MCF 10A (cell line): ENCODE results near the gene ADM. TPM values are rescaled to one million over a fixed set of nuclear protein-coding genes. Genes with fewer than 3 reads are reported as not detected.
A peak's percentile ranks its signal among the peaks of the same experiment; 100 is the strongest.

ENCODE experiments used
- BruUV-seq: library from RNA; stranded (reverse); fragments of 400-500 nt; replicated peaks from 2 replicates; lab custom pipeline; 2021; lab: Mats Ljungman, UMichigan
- CTCF ChIA-PET: fragments of 300-600 bp; sonication (Branson Sonifier 250); formaldehyde crosslinking; extraction: SDS; loops from one replicate; lab custom pipeline; 2021; ENCODE audit warnings: antibody characterized with exemption, inconsistent platforms; lab: Yijun Ruan, JAX
- POLR2A ChIA-PET: fragments of 300-600, 350-650 bp; sonication (Branson Sonifier 250); formaldehyde crosslinking; extraction: SDS; loops from one replicate; lab custom pipeline; 2020; ENCODE audit warnings: antibody characterized with exemption, inconsistent platforms; lab: Yijun Ruan, JAX
- DNase-seq: peaks from one replicate; pipeline ENCODE4 v3.0.0-alpha.2; 2018; ENCODE audit not compliant: unreplicated experiment
- H3K27ac Mint-ChIP-seq: one replicate; pipeline ENCODE4 v1.8.0; 2022; ENCODE audit warnings: mild to moderate bottlenecking, low read depth, mixed read lengths; ENCODE audit not compliant: unreplicated experiment
- H3K27me3 Mint-ChIP-seq: one replicate; pipeline ENCODE4 v1.8.0; 2022; ENCODE audit warnings: mixed read lengths; ENCODE audit not compliant: insufficient read depth, unreplicated experiment
- H3K36me3 Mint-ChIP-seq: one replicate; pipeline ENCODE4 v1.8.0; 2022; ENCODE audit warnings: mild to moderate bottlenecking, moderate library complexity, mixed read lengths; ENCODE audit not compliant: insufficient read depth, unreplicated experiment
- H3K4me1 Mint-ChIP-seq: one replicate; pipeline ENCODE4 v1.8.0; 2022; ENCODE audit warnings: mixed read lengths; ENCODE audit not compliant: insufficient read depth, unreplicated experiment
- H3K4me3 Mint-ChIP-seq: one replicate; pipeline ENCODE4 v1.8.0; 2022; ENCODE audit warnings: mild to moderate bottlenecking, moderate library complexity, mixed read lengths; ENCODE audit not compliant: unreplicated experiment
- H3K9me3 Mint-ChIP-seq: one replicate; pipeline ENCODE4 v1.8.0; 2022; ENCODE audit warnings: mixed read lengths; ENCODE audit not compliant: unreplicated experiment
- intact Hi-C: fragments of 100-400 bp; cut with micrococcal nuclease; formaldehyde crosslinking; loops from 2 replicates; pipeline ENCODE4 v1.14.1; 2022
- total RNA-seq: library from RNA; stranded (reverse); gene quantifications from 2 replicates; pipeline ENCODE4 v1.2.3, GENCODE V29; 2022
- TF ChIP-seq, protein P1 (sequence below): fragments of 200-600 bp; IDR thresholded peaks from one replicate; pipeline ENCODE4 v1.8.0; 2022; ENCODE audit warnings: antibody characterized with exemption, mild to moderate bottlenecking; ENCODE audit not compliant: unreplicated experiment

The ADM gene
- total RNA-seq, 1 experiment from 2014 or later: 8.7 TPM

DNA sequence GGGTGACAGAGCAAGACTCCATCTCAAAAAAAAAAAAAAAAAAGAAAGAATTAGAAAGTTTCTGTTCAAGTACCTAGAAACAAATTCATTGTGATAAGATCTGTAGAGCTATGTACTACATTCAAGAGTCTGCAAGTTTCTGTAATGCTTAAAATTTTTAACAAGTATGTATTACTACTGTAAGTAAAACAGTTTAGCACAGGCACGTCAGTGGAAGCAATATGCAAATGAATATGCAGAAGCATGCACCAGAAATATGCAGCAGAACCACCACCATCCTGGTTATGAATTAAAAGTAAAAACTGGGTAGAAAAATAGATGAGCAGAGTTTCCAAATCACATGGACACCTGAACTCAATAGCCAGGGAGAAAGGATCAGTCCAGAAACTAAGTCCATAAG lies 30.1 kb upstream of the ADM start:
- ChIA-PET POLR2A (interaction anchor here (1.2 kb wide), 1 partner anchor 13 kb away, joined by 3 read pairs; no protein-coding TSS in a partner anchor), CTCF (interaction anchor here (0.6 kb wide), 1 partner anchor 35 kb away, joined by 3 read pairs; no protein-coding TSS in a partner anchor)
- Mint-ChIP-seq H3K9me3 (no peaks in the 10 kb centered on the region), H3K4me1 (peaks cover 16% of the 10 kb centered on the region), H3K27ac (no peak overlapping the region), H3K27me3 (no peaks in the 10 kb centered on the region), H3K4me3 (no peak overlapping the region), H3K36me3 (no peaks in the 10 kb centered on the region)
- no peak for DNase-seq
- BruUV-seq: no TSS peak
- intact Hi-C loops: no loop called here
- TF ChIP-seq, protein P1, sequence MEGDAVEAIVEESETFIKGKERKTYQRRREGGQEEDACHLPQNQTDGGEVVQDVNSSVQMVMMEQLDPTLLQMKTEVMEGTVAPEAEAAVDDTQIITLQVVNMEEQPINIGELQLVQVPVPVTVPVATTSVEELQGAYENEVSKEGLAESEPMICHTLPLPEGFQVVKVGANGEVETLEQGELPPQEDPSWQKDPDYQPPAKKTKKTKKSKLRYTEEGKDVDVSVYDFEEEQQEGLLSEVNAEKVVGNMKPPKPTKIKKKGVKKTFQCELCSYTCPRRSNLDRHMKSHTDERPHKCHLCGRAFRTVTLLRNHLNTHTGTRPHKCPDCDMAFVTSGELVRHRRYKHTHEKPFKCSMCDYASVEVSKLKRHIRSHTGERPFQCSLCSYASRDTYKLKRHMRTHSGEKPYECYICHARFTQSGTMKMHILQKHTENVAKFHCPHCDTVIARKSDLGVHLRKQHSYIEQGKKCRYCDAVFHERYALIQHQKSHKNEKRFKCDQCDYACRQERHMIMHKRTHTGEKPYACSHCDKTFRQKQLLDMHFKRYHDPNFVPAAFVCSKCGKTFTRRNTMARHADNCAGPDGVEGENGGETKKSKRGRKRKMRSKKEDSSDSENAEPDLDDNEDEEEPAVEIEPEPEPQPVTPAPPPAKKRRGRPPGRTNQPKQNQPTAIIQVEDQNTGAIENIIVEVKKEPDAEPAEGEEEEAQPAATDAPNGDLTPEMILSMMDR: no peak

DNA sequence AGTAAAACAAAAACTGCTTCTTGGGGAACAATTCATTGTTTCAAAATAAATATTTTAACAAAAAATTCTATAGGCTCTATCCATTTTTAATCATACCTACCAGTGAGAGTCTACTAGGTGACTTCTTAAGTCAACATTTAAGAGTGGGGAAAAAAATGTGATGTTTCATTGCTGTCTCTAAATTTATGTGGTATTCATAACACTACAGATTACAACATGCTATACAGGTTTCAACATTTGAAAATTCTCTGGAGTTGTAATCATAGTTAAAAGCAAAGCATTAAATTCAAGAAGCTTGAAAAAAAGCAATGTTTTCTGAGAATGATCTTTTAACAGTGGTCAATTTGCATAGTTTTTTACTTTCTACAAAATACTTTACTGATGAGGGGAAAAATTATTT lies 29.2 kb upstream of the ADM start:
- no TSS peak for BruUV-seq
- POLR2A ChIA-PET: interaction anchor here (0.6 kb wide), 1 partner anchor 222 kb away, joined by 3 read pairs; no protein-coding TSS in a partner anchor
- peak; percentile 20 for DNase-seq
- no peak overlapping the region for H3K4me3 Mint-ChIP-seq
- TF ChIP-seq, protein P1: no peak
- H3K4me1 Mint-ChIP-seq: peaks cover 16% of the 10 kb centered on the region
- H3K9me3 Mint-ChIP-seq: no peaks in the 10 kb centered on the region
- H3K27me3 Mint-ChIP-seq: no peaks in the 10 kb centered on the region
- H3K36me3 Mint-ChIP-seq: no peaks in the 10 kb centered on the region
- CTCF ChIA-PET: no interaction called here
- no peak overlapping the region for H3K27ac Mint-ChIP-seq
- intact Hi-C loops: no loop called here

DNA sequence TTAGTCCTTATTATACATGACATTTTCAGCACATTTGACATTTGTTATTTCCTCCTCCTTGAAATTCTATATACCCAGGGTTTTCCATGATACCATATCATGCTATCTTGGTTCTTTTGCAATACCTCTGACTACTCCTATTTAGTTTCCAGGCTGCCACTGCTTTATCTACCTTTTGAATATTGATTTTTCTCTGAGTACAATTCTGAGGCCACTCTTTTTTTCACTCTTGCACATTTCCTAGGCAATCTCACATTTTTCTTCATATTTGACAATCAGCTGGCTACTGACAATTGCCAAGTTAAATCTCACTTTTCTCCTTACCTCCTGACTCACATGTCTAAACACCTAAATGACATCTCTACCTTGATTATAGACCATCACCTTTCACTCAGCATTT lies 22.8 kb upstream of the ADM start:
- no peaks in the 10 kb centered on the region for H3K27me3 Mint-ChIP-seq
- CTCF ChIA-PET: interaction anchor here (1.5 kb wide), 1 partner anchor 11 kb away, joined by 5 read pairs; no protein-coding TSS in a partner anchor
- no peaks in the 10 kb centered on the region for H3K9me3 Mint-ChIP-seq
- no peak overlapping the region for H3K27ac Mint-ChIP-seq
- TF ChIP-seq, protein P1: no peak
- no TSS peak for BruUV-seq
- no peak overlapping the region for H3K4me3 Mint-ChIP-seq
- intact Hi-C loops: no loop called here
- POLR2A ChIA-PET: interaction anchor here (1.0 to 6.8 kb wide), 4 partner anchors 10 to 21 kb away, joined by 3 to 57 read pairs (median 6); partner anchors contain the start of genes ADM and SBF2
- DNase-seq: no peak
- H3K4me1 Mint-ChIP-seq: peaks cover 17% of the 10 kb centered on the region
- peaks cover 5% of the 10 kb centered on the region for H3K36me3 Mint-ChIP-seq

DNA sequence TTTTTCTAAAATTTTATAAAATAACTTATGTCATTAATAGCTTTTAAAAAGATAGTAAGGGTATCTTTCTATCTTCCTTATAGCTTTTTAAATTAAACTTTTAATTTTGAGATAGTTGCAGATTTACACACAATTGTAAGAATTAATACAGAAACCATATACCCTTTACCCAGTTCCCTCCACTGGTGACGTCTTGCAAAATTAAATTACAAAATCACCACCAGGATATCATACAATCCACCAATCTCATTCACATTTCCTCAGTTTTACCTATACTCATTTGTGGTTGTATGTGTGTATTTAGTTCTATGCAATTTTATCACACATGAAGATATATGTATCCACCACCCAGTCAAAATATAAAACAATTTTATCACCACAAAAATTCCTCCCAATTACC lies 20.9 kb upstream of the ADM start:
- H3K9me3 Mint-ChIP-seq: no peaks in the 10 kb centered on the region
- ChIA-PET POLR2A (interaction anchor here (0.6 to 6.8 kb wide), 6 partner anchors 9 to 69 kb away, joined by 3 to 57 read pairs (median 4); partner anchors contain the start of gene ADM), CTCF (interaction anchor here (1.2 to 1.7 kb wide), 2 partner anchors 20 to 40 kb away, joined by 3 to 5 read pairs; no protein-coding TSS in a partner anchor)
- H3K27ac Mint-ChIP-seq: no peak overlapping the region
- DNase-seq: no peak
- no peak overlapping the region for H3K4me3 Mint-ChIP-seq
- intact Hi-C loops: no loop called here
- H3K4me1 Mint-ChIP-seq: peaks cover 17% of the 10 kb centered on the region
- TF ChIP-seq, protein P1: no peak
- no TSS peak for BruUV-seq
- peaks cover 5% of the 10 kb centered on the region for H3K36me3 Mint-ChIP-seq
- no peaks in the 10 kb centered on the region for H3K27me3 Mint-ChIP-seq
